OCI-LY3 (cell line): ENCODE results near the gene SARDH.

Source experiments
- H2AFZ ChIP-seq: fragments of 200-600, 300-600 bp; shearing (Covaris generic); 2 replicates; pipeline ENCODE4 v1.6.0; 2014; ENCODE audit warnings: antibody characterized with exemption, low read depth, low read length
- H3K27ac ChIP-seq: fragments of 200-600, 300-600 bp; sonication (generic); 2 replicates; pipeline ENCODE4 v1.5.1; 2014; ENCODE audit warnings: mild to moderate bottlenecking, low read length, moderate library complexity, mixed read lengths
- H3K27me3 ChIP-seq: fragments of 200-600, 300-600 bp; sonication (generic); 2 replicates; pipeline ENCODE4 v1.6.1; 2014; ENCODE audit warnings: low read depth, low read length, mixed read lengths
- H3K36me3 ChIP-seq: fragments of 200-600, 300-600 bp; sonication (generic); replicated peaks from 2 replicates; pipeline ENCODE3; 2014; ENCODE audit warnings: low read depth, low read length, mixed read lengths
- H3K4me1 ChIP-seq: fragments of 300-600, 200-600 bp; sonication (generic); 2 replicates; pipeline ENCODE4 v1.6.1; 2014; ENCODE audit warnings: low read length, mixed read lengths
- H3K4me2 ChIP-seq: fragments of 200-600, 300-600 bp; sonication (generic); 2 replicates; pipeline ENCODE4 v1.6.1; 2014; ENCODE audit warnings: low read length, mixed read lengths
- H3K4me3 ChIP-seq: fragments of 300-600, 200-600 bp; sonication (generic); 2 replicates; pipeline ENCODE4 v1.5.1; 2014; ENCODE audit warnings: antibody characterized with exemption, mild to moderate bottlenecking, low read length, moderate library complexity
- H3K79me2 ChIP-seq: fragments of 300-600, 200-600 bp; shearing (Covaris generic); 2 replicates; pipeline ENCODE4 v1.6.1; 2014; ENCODE audit warnings: mild to moderate bottlenecking, low read length, mixed read lengths
- H3K9ac ChIP-seq: fragments of 300-600, 200-600 bp; shearing (Covaris generic); 2 replicates; pipeline ENCODE4 v1.6.0; 2014; ENCODE audit warnings: mild to moderate bottlenecking, low read length, moderate library complexity
- H3K9me3 ChIP-seq: fragments of 200-600, 300-600 bp; shearing (Covaris generic); 2 replicates; pipeline ENCODE4 v1.6.1; 2014; ENCODE audit warnings: low read length, mixed read lengths; ENCODE audit not compliant: insufficient read depth
- H4K20me1 ChIP-seq: fragments of 200-600, 300-600 bp; sonication (generic); 2 replicates; pipeline ENCODE4 v1.6.1; 2016; ENCODE audit warnings: low read length, mixed read lengths; ENCODE audit not compliant: insufficient read depth
- EZH2phosphoT487 ChIP-seq: fragments of 200-600 bp; shearing (Covaris generic); IDR thresholded peaks from 2 replicates; pipeline ENCODE4 v1.6.1; 2018; ENCODE audit warnings: antibody characterized with exemption, mixed run types, low read depth
- TF ChIP-seq, protein P1 (sequence below): fragments of 200-600, 300-600 bp; sonication (generic); IDR thresholded peaks from 2 replicates; pipeline ENCODE4 v1.5.1; 2014; ENCODE audit warnings: antibody characterized with exemption, low read length, low read depth

Gene SARDH

DNA sequence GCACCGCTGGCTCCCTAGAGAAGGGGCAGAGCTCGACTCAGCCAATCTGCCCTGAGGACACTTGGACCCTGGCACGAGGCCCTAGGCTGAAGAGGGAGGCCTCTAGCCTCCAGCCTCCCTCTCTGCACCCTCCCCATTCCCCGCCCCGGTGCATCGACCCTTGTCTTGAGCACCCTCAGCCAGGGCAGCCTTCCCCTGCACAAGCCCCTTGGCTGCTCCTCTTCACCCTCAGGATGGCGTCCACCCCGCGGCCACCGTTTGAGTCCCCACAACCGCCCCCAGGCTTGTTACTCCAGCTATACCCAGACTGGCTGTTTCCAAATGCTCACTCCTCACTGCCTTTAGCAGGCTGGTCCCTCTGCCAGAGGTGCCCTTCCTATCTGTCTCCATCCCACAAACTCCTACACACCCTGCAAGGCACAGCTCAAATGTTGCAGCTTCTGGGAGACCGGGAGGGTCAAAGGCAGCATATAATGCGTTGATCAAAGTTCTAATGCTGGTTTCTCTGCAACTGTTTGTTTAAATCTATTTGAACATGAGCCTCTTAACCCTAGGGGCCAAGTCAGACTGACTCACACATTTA is 122.5 kb downstream of the SARDH start:
- no peaks in the 10 kb centered on the region for H3K9me3 ChIP-seq
- H3K27me3 ChIP-seq: peaks cover 46% of the 10 kb centered on the region
- no peak overlapping the region for H3K9ac ChIP-seq
- no peak overlapping the region for H3K4me3 ChIP-seq
- H3K36me3 ChIP-seq: no peaks in the 10 kb centered on the region
- no peak overlapping the region for H3K4me2 ChIP-seq
- H4K20me1 ChIP-seq: no peaks in the 10 kb centered on the region
- no peak for TF ChIP-seq EZH2phosphoT487
- TF ChIP-seq, protein P1, sequence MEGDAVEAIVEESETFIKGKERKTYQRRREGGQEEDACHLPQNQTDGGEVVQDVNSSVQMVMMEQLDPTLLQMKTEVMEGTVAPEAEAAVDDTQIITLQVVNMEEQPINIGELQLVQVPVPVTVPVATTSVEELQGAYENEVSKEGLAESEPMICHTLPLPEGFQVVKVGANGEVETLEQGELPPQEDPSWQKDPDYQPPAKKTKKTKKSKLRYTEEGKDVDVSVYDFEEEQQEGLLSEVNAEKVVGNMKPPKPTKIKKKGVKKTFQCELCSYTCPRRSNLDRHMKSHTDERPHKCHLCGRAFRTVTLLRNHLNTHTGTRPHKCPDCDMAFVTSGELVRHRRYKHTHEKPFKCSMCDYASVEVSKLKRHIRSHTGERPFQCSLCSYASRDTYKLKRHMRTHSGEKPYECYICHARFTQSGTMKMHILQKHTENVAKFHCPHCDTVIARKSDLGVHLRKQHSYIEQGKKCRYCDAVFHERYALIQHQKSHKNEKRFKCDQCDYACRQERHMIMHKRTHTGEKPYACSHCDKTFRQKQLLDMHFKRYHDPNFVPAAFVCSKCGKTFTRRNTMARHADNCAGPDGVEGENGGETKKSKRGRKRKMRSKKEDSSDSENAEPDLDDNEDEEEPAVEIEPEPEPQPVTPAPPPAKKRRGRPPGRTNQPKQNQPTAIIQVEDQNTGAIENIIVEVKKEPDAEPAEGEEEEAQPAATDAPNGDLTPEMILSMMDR: no peak
- H3K27ac ChIP-seq: no peak overlapping the region
- H3K4me1 ChIP-seq: peaks cover 11% of the 10 kb centered on the region
- no peaks in the 10 kb centered on the region for H3K79me2 ChIP-seq
- no peak overlapping the region for H2AFZ ChIP-seq

DNA sequence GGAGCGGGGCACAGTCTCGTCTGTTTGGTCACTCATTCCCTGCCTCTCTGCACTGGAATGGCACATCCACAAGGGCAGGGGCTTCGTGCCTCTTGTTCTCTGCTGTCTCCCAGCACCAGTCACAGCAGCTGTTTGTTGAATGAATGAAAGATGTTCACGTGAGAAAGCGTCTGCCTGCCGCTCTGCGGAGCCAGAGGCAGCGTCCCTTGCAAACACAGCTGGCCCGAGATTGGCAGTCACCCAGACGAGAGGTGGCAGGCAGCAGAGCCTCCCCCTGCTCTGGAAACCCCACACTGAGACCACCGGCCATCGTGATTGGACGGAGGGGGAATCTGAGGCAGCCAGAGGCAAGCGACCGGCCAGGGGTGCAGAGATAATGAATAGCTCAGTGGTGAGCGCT is 123.0 kb downstream of the SARDH start:
- H3K27ac ChIP-seq: no peak overlapping the region
- peaks cover 9% of the 10 kb centered on the region for H3K4me1 ChIP-seq
- no peaks in the 10 kb centered on the region for H3K9me3 ChIP-seq
- H3K79me2 ChIP-seq: no peaks in the 10 kb centered on the region
- H3K36me3 ChIP-seq: no peaks in the 10 kb centered on the region
- H2AFZ ChIP-seq: no peak overlapping the region
- no peaks in the 10 kb centered on the region for H4K20me1 ChIP-seq
- no peak overlapping the region for H3K9ac ChIP-seq
- H3K27me3 ChIP-seq: peaks cover 49% of the 10 kb centered on the region
- no peak overlapping the region for H3K4me3 ChIP-seq
- H3K4me2 ChIP-seq: no peak overlapping the region
- TF ChIP-seq, protein P1: no peak
- no peak for TF ChIP-seq EZH2phosphoT487

DNA sequence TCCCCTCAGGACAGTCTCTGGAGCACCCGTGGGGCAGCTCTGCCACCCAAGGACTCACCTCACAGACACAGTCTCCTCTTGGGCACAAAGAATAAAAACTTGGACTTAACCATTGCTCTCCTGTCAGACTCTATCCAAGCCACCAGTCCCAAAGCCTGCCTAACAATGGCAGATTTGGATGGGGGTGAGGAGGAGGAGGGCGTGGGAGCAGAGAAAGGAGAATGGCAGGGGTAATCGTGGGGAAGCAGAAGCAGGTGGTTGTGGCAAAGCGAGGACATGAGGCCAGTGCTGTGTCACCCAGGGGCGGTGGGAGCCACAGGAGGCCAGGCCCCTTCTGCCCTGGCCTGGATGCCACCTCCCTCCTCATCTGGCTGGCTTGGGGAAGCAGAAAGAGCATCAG is 123.5 kb downstream of the SARDH start:
- H4K20me1 ChIP-seq: no peaks in the 10 kb centered on the region
- H3K27me3 ChIP-seq: peaks cover 49% of the 10 kb centered on the region
- no peak overlapping the region for H3K4me2 ChIP-seq
- no peak overlapping the region for H3K27ac ChIP-seq
- no peak for TF ChIP-seq EZH2phosphoT487
- TF ChIP-seq, protein P1: no peak
- H3K36me3 ChIP-seq: no peaks in the 10 kb centered on the region
- H3K79me2 ChIP-seq: no peaks in the 10 kb centered on the region
- H3K9ac ChIP-seq: no peak overlapping the region
- H3K4me3 ChIP-seq: no peak overlapping the region
- peaks cover 5% of the 10 kb centered on the region for H3K4me1 ChIP-seq
- H3K9me3 ChIP-seq: no peaks in the 10 kb centered on the region
- no peak overlapping the region for H2AFZ ChIP-seq

DNA sequence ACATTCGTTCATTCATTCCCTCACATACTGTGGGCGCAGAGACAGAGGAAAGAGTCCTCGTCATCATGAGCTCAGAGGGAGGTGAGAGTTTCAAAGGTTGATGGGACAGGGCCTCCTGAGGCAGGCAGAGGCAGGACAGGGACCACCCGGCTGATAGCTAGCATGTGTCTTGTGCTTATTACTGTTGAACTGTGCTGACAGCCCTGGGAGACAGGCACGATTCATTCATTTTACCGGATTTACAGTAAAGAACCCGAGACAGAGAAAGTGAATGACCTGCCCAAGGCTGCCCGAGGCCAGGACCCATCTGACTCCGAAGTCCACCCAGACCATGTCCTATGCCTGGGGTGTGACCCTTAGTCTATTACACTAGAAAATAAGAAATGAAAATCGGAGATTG is 124.1 kb downstream of the SARDH start:
- Histone ChIP-seq H3K4me2 (no peak overlapping the region), H3K9me3 (no peaks in the 10 kb centered on the region), H2AFZ (no peak overlapping the region), H3K27me3 (peaks cover 49% of the 10 kb centered on the region), H3K79me2 (no peaks in the 10 kb centered on the region), H3K4me1 (no peaks in the 10 kb centered on the region), H4K20me1 (no peaks in the 10 kb centered on the region), H3K27ac (no peak overlapping the region), H3K36me3 (no peaks in the 10 kb centered on the region), H3K4me3 (no peak overlapping the region), H3K9ac (no peak overlapping the region)
- no peak for TF ChIP-seq EZH2phosphoT487
- TF ChIP-seq, protein P1: no peak
